ENCODE data around the gene SERHL2.
"Not testable (repeated sequence)": the region's sequence is repeated elsewhere in the genome, so short reads cannot be mapped to it uniquely, and the experiment has no call there.

SERHL2 gene

DNA sequence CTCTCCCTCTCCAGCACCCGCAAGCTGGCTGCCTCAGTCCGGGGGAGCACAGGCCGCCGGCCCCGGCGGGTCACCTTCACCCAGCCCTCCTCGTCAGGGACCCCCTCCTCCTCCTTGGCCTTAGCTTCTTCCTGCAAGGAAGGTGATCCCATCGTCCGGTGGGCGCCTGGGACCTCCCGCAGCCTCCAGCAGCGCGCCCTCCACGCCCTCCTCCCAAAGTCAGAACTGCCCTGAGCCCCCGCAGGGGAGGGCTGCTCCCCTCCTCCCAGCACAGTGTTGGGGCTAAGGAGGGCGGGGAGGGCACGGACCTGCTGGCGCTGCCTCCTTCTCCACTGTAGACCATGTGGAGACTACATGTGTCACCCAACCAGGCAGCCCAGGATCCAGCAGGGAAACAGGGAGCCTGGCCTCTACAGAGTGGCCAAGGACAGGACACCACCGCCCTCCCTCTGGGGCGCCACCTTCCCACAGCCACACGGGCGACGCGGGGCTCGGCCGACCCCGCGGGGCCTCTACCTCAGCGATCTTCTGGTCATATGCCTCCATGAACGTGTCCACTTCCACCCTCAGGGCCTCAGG, 22.3 kb downstream of the SERHL2 start:
- not testable (repeated sequence) for DNase-seq

DNA sequence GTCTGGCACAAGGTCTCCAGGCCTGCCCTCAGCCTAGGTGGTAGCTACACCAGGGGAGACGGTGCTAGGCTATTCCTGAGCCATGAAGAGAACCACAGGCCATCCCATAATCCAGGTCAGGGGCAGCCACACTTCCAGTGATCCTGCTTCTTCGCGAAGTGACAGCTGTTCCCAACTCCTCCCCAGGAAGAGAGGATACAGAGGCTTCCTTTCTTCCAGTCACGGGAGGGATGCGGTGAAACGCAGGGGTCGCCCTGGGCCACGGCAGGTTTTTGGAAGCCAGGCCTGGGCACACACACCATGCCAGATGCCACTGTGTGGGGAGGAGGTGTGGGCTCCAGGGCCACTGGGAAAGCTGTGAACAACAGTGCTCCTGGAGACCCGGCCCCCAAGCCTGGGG, 23.4 kb downstream of the SERHL2 start:
- not testable (repeated sequence) for DNase-seq

DNA sequence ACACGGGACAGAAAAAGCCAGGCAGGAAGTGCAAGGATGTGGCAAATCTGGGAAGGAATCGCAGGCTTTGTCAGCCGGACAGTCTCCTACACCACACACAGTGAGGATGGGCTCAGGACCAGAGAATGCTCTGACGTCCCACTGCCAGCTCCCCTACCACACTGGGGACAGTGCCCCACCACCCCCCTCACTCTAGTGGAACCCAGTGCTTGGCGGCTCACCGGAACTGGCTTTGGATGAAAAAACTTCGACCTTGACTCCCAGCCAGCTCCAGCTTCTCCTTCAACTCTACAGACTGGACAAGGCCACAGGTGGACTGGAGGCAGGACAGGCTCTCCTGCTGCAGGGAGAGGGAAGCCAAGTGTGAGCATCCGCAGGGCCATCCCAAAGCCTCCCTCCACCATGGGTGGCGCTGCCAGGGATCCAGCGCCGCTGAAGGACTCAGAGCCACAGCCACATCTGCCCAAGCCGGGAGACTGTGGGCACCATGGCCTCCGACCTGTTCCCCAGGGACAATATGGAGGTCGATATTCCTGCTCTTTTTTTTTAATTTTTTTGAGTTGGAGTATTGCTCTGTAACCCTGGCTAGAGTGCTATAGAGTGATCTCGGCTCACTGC, 24.0 kb downstream of the SERHL2 start:
- no peak for DNase-seq

- not testable (repeated sequence) for DNase-seq
Observed at GRCh38 chr22:42580040-42580439, 26.3 kb downstream of the SERHL2 start.

- DNase-seq, result not testable (repeated sequence)
Observed at GRCh38 chr22:42581194-42581761, 27.5 kb downstream of the SERHL2 start.

DNA sequence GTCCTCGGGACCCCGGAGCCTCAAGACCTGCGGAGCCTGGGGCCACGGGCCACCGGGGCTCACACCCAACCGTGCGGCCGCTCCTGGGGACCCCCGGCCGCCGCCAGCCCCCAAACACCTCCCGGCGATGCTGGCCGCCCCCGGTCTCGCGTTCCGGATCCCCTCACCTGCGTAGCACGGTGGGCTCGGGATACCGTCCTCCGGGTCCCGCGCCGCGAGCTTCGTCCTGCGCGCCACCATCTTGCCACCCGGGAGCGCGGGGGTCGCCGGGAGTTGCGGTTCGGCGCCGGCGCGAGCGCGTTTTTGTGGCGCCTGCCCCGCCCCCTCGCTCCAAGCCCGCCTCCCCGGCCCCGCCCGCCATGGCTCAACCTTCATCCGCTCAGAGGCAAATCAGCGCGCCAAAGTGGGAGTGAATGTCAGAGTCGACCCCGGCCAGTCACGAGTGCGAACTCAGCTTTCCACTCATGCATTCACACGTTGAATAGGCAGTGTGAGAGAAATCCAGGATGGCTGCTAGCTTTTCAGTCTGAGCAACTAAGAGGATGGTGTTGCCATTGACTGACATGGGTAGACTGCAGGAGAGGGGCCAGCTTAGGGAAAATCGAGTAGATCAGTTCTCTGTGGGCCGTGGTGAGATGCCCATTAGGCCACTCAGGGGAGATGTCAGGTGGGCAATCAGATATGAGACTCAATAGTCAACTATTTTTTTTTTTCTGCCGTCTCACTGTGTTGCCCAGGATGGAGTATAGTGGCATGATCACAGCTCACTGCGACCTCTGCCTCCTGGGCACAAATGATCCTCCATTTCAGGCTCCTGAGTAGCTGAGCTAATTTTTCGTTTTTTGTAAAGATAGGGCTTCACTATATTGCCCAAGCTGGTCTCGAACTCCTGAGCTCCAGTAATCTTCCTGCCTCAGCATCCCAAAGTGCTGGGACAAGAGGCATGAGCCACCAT, 28.3 kb downstream of the SERHL2 start:
- peak; percentile 26 for DNase-seq

- no peak for DNase-seq
Observed at GRCh38 chr22:42582987-42583386, 29.2 kb downstream of the SERHL2 start.

- DNase-seq, result no peak
Observed at GRCh38 chr22:42584364-42584940, 30.7 kb downstream of the SERHL2 start.

- DNase-seq, result no peak
Observed at GRCh38 chr22:42585096-42585495, 31.3 kb downstream of the SERHL2 start.

- DNase-seq, result no peak
Observed at GRCh38 chr22:42586381-42586780, 32.6 kb downstream of the SERHL2 start.

DNA sequence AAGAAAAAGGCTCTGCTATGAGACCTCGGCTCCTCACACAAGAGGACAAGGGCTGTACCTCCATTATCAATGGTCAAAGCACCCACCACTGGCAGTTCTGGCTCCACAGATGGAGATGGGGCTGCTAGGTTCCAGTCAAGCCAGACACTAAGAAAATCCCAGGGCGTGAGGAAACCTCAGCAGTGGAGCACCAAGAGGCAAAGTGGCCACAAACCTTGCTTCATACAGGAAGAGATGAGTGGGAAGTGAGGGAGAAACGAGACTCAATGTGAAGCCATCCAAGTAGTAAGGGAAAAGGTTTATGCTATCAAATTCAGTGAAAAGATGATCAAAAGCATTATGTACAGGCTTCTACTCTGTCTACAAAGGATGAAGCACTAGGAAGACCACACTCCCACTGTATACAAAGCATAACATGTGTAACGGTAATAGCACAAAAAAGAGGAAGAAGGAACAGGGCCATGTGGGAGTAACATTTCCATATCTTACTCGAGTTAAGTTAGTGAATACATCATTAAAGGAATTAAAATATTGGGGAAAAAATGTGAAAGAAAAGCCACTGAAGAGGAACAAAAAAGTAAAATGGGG, 33.9 kb downstream of the SERHL2 start:
- DNase-seq, result no peak

- no peak for DNase-seq
Observed at GRCh38 chr22:42591987-42592386, 38.2 kb downstream of the SERHL2 start.

DNA sequence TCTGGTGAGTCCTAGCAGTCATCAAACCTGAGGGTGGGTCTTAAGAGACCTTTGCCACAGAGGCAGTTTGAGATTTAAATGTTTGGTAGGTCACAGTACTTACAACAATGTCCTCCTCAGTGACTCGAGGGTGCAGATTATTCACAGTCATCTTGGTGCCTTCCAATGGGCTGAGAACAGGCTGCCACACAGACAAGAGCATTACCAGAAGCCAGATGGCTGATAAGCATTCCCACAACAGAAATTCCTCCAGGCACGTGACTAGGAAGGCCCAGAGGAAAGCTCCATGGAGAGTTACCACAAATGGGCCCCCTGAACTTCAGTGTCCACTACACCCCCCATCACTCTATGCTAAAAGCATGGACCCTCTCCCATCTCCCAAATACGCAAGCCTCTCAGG, 41.7 kb downstream of the SERHL2 start:
- DNase-seq, result no peak

GRCh38 chr22:42596336-42596735, 42.6 kb downstream of the SERHL2 start:
- no peak for DNase-seq

GRCh38 chr22:42596863-42597530, 43.2 kb downstream of the SERHL2 start:
- DNase-seq, result no peak

GRCh38 chr22:42601879-42602465, 48.2 kb downstream of the SERHL2 start:
- DNase-seq, result no peak

DNA sequence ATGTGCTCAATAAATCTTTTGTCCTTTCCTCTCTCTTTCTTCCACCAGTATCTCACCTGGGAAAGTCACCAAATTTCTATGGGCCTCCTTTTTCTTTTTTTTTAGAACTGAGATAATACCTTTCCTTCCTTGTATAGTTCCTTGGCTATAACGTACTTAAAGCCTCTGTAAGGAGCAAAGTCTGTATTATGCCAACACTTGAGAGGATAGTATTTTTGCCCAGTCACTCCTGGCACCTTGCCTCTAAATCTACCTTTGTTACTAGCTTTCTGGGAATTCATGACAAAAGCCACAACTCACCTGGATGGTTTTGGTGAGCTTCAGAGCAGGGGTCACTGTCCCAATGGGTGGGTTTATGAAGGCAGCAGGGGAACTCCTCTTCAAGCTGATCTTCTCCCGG, 48.7 kb downstream of the SERHL2 start:
- no peak for DNase-seq

DNA sequence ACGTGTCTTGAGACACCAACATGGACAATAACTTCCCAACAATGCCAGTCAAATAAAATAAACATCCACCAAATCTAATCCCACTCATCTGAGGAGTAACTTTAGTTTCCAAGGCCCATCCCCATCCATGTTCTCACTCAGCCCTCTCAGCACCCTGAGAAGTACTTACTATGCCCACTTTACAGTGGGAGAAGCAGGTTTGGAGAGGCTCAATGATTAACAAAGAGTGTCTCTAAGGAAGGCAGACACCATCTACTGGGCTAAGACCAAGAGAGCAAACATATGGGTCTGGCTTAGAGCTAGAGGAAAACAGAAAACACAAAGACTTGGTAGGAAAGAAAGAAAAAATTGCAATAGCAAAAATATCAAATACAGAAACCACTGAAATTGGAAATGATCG, 49.7 kb downstream of the SERHL2 start:
- no peak for DNase-seq

- no peak for DNase-seq
Observed at GRCh38 chr22:42604403-42604802, 50.6 kb downstream of the SERHL2 start.

- not testable (repeated sequence) for DNase-seq
Observed at GRCh38 chr22:42607641-42608040, 53.9 kb downstream of the SERHL2 start.

GRCh38 chr22:42608136-42608822, 54.5 kb downstream of the SERHL2 start:
- no peak for DNase-seq

All from DMS153 (cell line).